ENCODE data around the gene PEX10. TPM values are rescaled to one million over a fixed set of nuclear protein-coding genes. Genes with fewer than 3 reads are reported as not detected.

Gene PEX10
- total and polyA plus RNA-seq, 10 of the 15 experiments (the other 5 are each of a cell fraction or from before 2014, with no cell fraction given) = 0.24 to 24.9 (median 16.8) TPM; not detected in 1

GRCh38 chr1:2373551-2374251 is 38.7 kb downstream of the PEX10 start:
- H3K79me2 ChIP-seq (ENCODE audit: control insufficient read depth, insufficient read depth, low read length) = no peaks in the 10 kb centered on the region
- ChIA-PET RAD21 (ENCODE audit: unreplicated experiment) (no interaction called here), CTCF (no interaction called here), SMC1A (ENCODE audit: uncharacterized antibody, unreplicated experiment) (no interaction called here), POLR2A (no interaction called here)
- TF ChIP-seq MLLT1 (IDR thresholded peaks at IDR 0.05) = no peak
- peak; percentile 35; the same call in 1 of the 2 replicates for TF ChIP-seq POLR2A (IDR thresholded peaks at IDR 0.05; ENCODE audit: low read depth, low read length)
- no peaks in the 10 kb centered on the region for H3K36me3 ChIP-seq (ENCODE audit: control insufficient read depth in 2 of 2, insufficient read depth in 2 of 2, low read length in 1 of 2)
- no peaks in the 10 kb centered on the region for H3K27me3 ChIP-seq (replicated peaks in 1 of 2; ENCODE audit: control insufficient read depth in 2 of 2, insufficient read depth in 2 of 2, low read length in 1 of 2)
- no TSS peak for BruUV-seq (replicated peaks)
- no peaks in the 10 kb centered on the region for H4K20me1 ChIP-seq (ENCODE audit: control insufficient read depth, insufficient read depth)
- no peak overlapping the region for H3K27ac ChIP-seq (ENCODE audit: control insufficient read depth, insufficient read depth)
- FAIRE-seq (no peak), DNase-seq (ENCODE audit: low read depth, low spot score) (no peak), ATAC-seq (no peak)
- intact Hi-C loops (cut with micrococcal nuclease; ENCODE audit: unreplicated experiment) = no loop called here
- in situ Hi-C loops (cut with MboI) = no loop called here
- H3K4me1 ChIP-seq (ENCODE audit: control insufficient read depth, insufficient read depth, low read length) = no peaks in the 10 kb centered on the region
- no peak overlapping the region for H3K4me2 ChIP-seq (ENCODE audit: control insufficient read depth, insufficient read depth)
- 43% methylated on average over 20 of the region's 20 CpGs for WGBS (ENCODE audit: insufficient coverage, insufficient replicate concordance, low lambda C conversion rate, missing lambda C conversion rate)
- H3K4me3 ChIP-seq = no peak overlapping the region
- no peaks in the 10 kb centered on the region for H3K9me3 ChIP-seq (replicated peaks; ENCODE audit: control insufficient read depth, insufficient read depth, low read length)
- H2AFZ ChIP-seq (ENCODE audit: control insufficient read depth, low read depth, low read length) = no peak overlapping the region
- H3K9ac ChIP-seq (ENCODE audit: control insufficient read depth, insufficient read depth, low read length) = no peak overlapping the region

GRCh38 chr1:2372551-2373490 is 39.5 kb downstream of the PEX10 start:
- SMC1A ChIA-PET (ENCODE audit: uncharacterized antibody, unreplicated experiment) = no interaction called here

More at GRCh38 chr1:2372551-2373490, 39.5 kb downstream of the PEX10 start:
- ATAC-seq = no peak
- no TSS peak for BruUV-seq (replicated peaks)
- ChIA-PET CTCF (interaction anchor here (0.5 kb wide), 1 partner anchor 209 kb away, joined by 4 read pairs; no protein-coding TSS in a partner anchor), RAD21 (ENCODE audit: unreplicated experiment) (no interaction called here), POLR2A (no interaction called here)
- Histone ChIP-seq H3K27ac (ENCODE audit: control insufficient read depth, insufficient read depth) (no peak overlapping the region), H2AFZ (ENCODE audit: control insufficient read depth, low read depth, low read length) (no peak overlapping the region), H3K27me3 (replicated peaks in 1 of 2; ENCODE audit: control insufficient read depth in 2 of 2, insufficient read depth in 2 of 2, low read length in 1 of 2) (no peaks in the 10 kb centered on the region), H4K20me1 (ENCODE audit: control insufficient read depth, insufficient read depth) (no peaks in the 10 kb centered on the region), H3K4me2 (ENCODE audit: control insufficient read depth, insufficient read depth) (no peak overlapping the region), H3K36me3 (ENCODE audit: control insufficient read depth in 2 of 2, insufficient read depth in 2 of 2, low read length in 1 of 2) (no peaks in the 10 kb centered on the region), H3K9ac (ENCODE audit: control insufficient read depth, insufficient read depth, low read length) (no peak overlapping the region), H3K9me3 (replicated peaks; ENCODE audit: control insufficient read depth, insufficient read depth, low read length) (no peaks in the 10 kb centered on the region), H3K79me2 (ENCODE audit: control insufficient read depth, insufficient read depth, low read length) (no peaks in the 10 kb centered on the region), H3K4me3 (no peak overlapping the region), H3K4me1 (ENCODE audit: control insufficient read depth, insufficient read depth, low read length) (no peaks in the 10 kb centered on the region)
- TF ChIP-seq POLR2A (IDR thresholded peaks at IDR 0.05; ENCODE audit: low read depth, low read length) = peak; percentile 16; the same call in 1 of the 2 replicates
- TF ChIP-seq HCFC1 (IDR thresholded peaks at IDR 0.05; ENCODE audit: low read length) = no peak
- TF ChIP-seq PML (IDR thresholded peaks at IDR 0.05; ENCODE audit: low read length) = no peak
- intact Hi-C loops (cut with micrococcal nuclease; ENCODE audit: unreplicated experiment) (no loop called here), in situ Hi-C loops (cut with MboI) (no loop called here)
- no peak for FAIRE-seq
- WGBS (ENCODE audit: insufficient coverage, insufficient replicate concordance, low lambda C conversion rate, missing lambda C conversion rate) = 45% methylated on average over 35 of the region's 36 CpGs
- no peak for DNase-seq (ENCODE audit: low read depth, low spot score)
